GM12878 (cell line): ENCODE data around the gene WEE2. TPM values are rescaled to one million over a fixed set of nuclear protein-coding genes. Genes with fewer than 3 reads are reported as not detected.

Experiments
- ATF2 ChIP-seq: IDR thresholded peaks from 2 replicates; pipeline ENCODE4 v1.6.1; 2012; ENCODE audit warnings: low read length, inconsistent platforms
- BMI1 ChIP-seq: fragments of 450-650 bp; IDR thresholded peaks from 2 replicates; pipeline ENCODE4 v1.6.1; 2016; ENCODE audit warnings: mild to moderate bottlenecking, moderate library complexity, borderline replicate concordance
- CHD2 ChIP-seq: IDR thresholded peaks from 2 replicates; pipeline ENCODE4 v1.6.1; 2011; ENCODE audit warnings: low read depth, low read length, improper control_type of control experiment, borderline replicate concordance
- DPF2 ChIP-seq: fragments of 450-650 bp; IDR thresholded peaks from 2 replicates; pipeline ENCODE4 v1.6.1; 2017; ENCODE audit warnings: mild to moderate bottlenecking
- EGR1 ChIP-seq, 2 experiments: IDR thresholded peaks; 1 replicate in 1 of 2; 2 replicates in 1 of 2; pipeline ENCODE4 v1.6.1; 2011 to 2012; ENCODE audit warnings: low read depth in 2 of 2, low read length in 2 of 2, borderline replicate concordance in 1 of 2, mild to moderate bottlenecking in 1 of 2, moderate library complexity in 1 of 2
- FOXK2 ChIP-seq: fragments of 450-650 bp; IDR thresholded peaks from 2 replicates; pipeline ENCODE4 v1.6.1; 2017; ENCODE audit warnings: mild to moderate bottlenecking, moderate library complexity
- NFYA ChIP-seq: IDR thresholded peaks from 2 replicates; pipeline ENCODE4 v1.6.1; 2011; ENCODE audit warnings: low read depth, mild to moderate bottlenecking, low read length, improper control_type of control experiment, borderline replicate concordance
- RB1 ChIP-seq: fragments of 450-650 bp; formaldehyde crosslinking; IDR thresholded peaks from 2 replicates; pipeline ENCODE4 v1.6.1; 2017; ENCODE audit warnings: mild to moderate bottlenecking, borderline replicate concordance
- RBBP5 ChIP-seq: fragments of 200-600 bp; sonication (generic); conservative IDR thresholded peaks from 2 replicates; pipeline ENCODE4 v1.6.1; 2016
- REST ChIP-seq: IDR thresholded peaks from 2 replicates; pipeline ENCODE4 v1.6.1; 2012; ENCODE audit warnings: mild to moderate bottlenecking, low read depth, low read length
- SREBF1 ChIP-seq: IDR thresholded peaks from 2 replicates; pipeline ENCODE4 v1.6.1; 2012; ENCODE audit warnings: mild to moderate bottlenecking, low read length
- YY1 ChIP-seq: IDR thresholded peaks from 2 replicates; pipeline ENCODE4 v1.6.1; 2011; ENCODE audit warnings: low read depth, mild to moderate bottlenecking, low read length
- ZNF207 ChIP-seq: fragments of 450-650 bp; IDR thresholded peaks from 2 replicates; pipeline ENCODE4 v1.6.1; 2014; ENCODE audit warnings: antibody characterized with exemption, mild to moderate bottlenecking, borderline replicate concordance
- ZNF217 ChIP-seq: fragments of 450-650 bp; IDR thresholded peaks from 2 replicates; pipeline ENCODE4 v1.6.1; 2017; ENCODE audit warnings: antibody characterized with exemption, mild to moderate bottlenecking
- polyA plus RNA-seq, 11 experiments: library from polyadenylated mRNA; depleted of rRNA in 4 of 11; unstranded in 6 of 11; stranded (reverse) in 5 of 11; fragments of >200 nt; fragmentation: Nextera tagmentation in 4 of 11; fragmentation: Illumina TruSeq in 1 of 11; extraction: Ambion mirVana in 4 of 11; extraction: Trizol in 1 of 11; gene quantifications; 1 replicate in 1 of 11; 2 replicates in 10 of 11; pipeline versions ENCODE4 v1.2.1 to v1.2.3, GENCODE V29; 2011 to 2016; ENCODE audit warnings: inconsistent platforms in 2 of 11, missing spikeins in 2 of 11, low read depth in 1 of 11
- total RNA-seq, 4 experiments: library from RNA; depleted of rRNA in 3 of 4; stranded (reverse); fragments of >200 nt in 3 of 4; fragmentation: Illumina TruSeq in 1 of 4; extraction: Trizol in 1 of 4; gene quantifications; 2 replicates each; pipeline versions ENCODE4 v1.2.1 to v1.2.3, GENCODE V29; 2013 to 2021
- TF ChIP-seq, protein P1 (sequence below): IDR thresholded peaks from 2 replicates; pipeline ENCODE4 v1.6.1; 2012; ENCODE audit warnings: improper control_type of control experiment, low read depth, low read length; ENCODE audit not compliant: insufficient replicate concordance
- TF ChIP-seq, protein P2 (sequence below): IDR thresholded peaks from 2 replicates; pipeline ENCODE4 v1.6.1; 2012; ENCODE audit warnings: low read depth, low read length, improper control_type of control experiment
- TF ChIP-seq, protein P3 (sequence below): fragments of 450-650 bp; IDR thresholded peaks from 2 replicates; pipeline ENCODE4 v1.6.1; 2017; ENCODE audit warnings: low read depth, mild to moderate bottlenecking, moderate library complexity

Gene WEE2
- total and polyA plus RNA-seq, 10 of the 15 experiments (the other 5 are each of a cell fraction or from before 2014, with no cell fraction given), result 0.02 to 0.03 (median 0.03) TPM; not detected in 7

DNA sequence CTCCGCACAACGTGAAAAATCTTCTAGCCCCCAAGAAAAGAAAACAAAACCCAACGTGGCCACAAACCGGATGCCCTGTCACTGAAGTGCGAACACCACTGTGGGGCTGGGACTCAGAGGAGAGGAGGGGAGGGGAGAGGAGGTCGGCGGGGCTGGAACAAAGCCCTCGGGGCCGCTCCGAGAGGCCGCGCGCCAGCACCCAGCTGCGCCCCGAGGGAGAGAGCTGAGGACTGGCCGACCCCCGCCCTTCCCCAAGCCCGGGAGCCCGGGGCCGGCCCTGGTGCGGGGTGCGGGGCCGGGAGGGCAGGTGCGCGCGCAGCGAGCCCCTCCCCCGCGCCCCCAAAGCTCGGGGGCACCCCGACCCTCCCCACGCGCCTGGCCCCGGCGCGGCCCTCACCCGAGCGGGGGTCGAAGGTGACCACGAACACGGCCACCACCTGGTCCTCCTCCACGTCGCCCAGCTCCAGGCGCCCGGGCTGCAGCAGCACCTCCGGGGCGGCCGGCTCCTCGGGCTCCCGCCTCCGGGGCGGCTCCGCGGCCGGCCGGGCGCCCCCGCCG lies 6.6 kb upstream of the WEE2 start (continued):
- TF ChIP-seq DPF2, result peak; percentile 30
- no peak for TF ChIP-seq NFYA
- TF ChIP-seq RB1, result no peak
- TF ChIP-seq SREBF1, result no peak
- TF ChIP-seq, protein P1, sequence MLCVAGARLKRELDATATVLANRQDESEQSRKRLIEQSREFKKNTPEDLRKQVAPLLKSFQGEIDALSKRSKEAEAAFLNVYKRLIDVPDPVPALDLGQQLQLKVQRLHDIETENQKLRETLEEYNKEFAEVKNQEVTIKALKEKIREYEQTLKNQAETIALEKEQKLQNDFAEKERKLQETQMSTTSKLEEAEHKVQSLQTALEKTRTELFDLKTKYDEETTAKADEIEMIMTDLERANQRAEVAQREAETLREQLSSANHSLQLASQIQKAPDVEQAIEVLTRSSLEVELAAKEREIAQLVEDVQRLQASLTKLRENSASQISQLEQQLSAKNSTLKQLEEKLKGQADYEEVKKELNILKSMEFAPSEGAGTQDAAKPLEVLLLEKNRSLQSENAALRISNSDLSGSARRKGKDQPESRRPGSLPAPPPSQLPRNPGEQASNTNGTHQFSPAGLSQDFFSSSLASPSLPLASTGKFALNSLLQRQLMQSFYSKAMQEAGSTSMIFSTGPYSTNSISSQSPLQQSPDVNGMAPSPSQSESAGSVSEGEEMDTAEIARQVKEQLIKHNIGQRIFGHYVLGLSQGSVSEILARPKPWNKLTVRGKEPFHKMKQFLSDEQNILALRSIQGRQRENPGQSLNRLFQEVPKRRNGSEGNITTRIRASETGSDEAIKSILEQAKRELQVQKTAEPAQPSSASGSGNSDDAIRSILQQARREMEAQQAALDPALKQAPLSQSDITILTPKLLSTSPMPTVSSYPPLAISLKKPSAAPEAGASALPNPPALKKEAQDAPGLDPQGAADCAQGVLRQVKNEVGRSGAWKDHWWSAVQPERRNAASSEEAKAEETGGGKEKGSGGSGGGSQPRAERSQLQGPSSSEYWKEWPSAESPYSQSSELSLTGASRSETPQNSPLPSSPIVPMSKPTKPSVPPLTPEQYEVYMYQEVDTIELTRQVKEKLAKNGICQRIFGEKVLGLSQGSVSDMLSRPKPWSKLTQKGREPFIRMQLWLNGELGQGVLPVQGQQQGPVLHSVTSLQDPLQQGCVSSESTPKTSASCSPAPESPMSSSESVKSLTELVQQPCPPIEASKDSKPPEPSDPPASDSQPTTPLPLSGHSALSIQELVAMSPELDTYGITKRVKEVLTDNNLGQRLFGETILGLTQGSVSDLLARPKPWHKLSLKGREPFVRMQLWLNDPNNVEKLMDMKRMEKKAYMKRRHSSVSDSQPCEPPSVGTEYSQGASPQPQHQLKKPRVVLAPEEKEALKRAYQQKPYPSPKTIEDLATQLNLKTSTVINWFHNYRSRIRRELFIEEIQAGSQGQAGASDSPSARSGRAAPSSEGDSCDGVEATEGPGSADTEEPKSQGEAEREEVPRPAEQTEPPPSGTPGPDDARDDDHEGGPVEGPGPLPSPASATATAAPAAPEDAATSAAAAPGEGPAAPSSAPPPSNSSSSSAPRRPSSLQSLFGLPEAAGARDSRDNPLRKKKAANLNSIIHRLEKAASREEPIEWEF, result no peak
- TF ChIP-seq REST, result no peak
- TF ChIP-seq YY1, result no peak
- no peak for TF ChIP-seq RBBP5
- TF ChIP-seq ATF2, result no peak
- TF ChIP-seq BMI1, result no peak
- no peak for TF ChIP-seq FOXK2
- TF ChIP-seq, protein P2, sequence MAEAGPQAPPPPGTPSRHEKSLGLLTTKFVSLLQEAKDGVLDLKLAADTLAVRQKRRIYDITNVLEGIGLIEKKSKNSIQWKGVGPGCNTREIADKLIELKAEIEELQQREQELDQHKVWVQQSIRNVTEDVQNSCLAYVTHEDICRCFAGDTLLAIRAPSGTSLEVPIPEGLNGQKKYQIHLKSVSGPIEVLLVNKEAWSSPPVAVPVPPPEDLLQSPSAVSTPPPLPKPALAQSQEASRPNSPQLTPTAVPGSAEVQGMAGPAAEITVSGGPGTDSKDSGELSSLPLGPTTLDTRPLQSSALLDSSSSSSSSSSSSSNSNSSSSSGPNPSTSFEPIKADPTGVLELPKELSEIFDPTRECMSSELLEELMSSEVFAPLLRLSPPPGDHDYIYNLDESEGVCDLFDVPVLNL, result no peak
- TF ChIP-seq ZNF207, result no peak
- TF ChIP-seq ZNF217, result no peak
- no peak; a peak in 1 of 3 replicates for TF ChIP-seq EGR1 (IDR thresholded peaks at IDR 0.05; ENCODE audit: borderline replicate concordance in 1 of 2, low read depth in 2 of 2, low read length in 2 of 2)
- no peak for TF ChIP-seq CHD2
- TF ChIP-seq, protein P3, sequence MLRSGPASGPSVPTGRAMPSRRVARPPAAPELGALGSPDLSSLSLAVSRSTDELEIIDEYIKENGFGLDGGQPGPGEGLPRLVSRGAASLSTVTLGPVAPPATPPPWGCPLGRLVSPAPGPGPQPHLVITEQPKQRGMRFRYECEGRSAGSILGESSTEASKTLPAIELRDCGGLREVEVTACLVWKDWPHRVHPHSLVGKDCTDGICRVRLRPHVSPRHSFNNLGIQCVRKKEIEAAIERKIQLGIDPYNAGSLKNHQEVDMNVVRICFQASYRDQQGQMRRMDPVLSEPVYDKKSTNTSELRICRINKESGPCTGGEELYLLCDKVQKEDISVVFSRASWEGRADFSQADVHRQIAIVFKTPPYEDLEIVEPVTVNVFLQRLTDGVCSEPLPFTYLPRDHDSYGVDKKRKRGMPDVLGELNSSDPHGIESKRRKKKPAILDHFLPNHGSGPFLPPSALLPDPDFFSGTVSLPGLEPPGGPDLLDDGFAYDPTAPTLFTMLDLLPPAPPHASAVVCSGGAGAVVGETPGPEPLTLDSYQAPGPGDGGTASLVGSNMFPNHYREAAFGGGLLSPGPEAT, result no peak
